GM12873 (cell line): Measurements from ENCODE around the gene AARS2.

ENCODE experiments used
- CTCF ChIP-seq: IDR thresholded peaks from 2 replicates; pipeline ENCODE4 v1.5.1; 2012; ENCODE audit warnings: low read depth, mild to moderate bottlenecking, moderate library complexity, low read length, control low read depth; ENCODE audit not compliant: insufficient read depth; ENCODE audit errors: missing control alignments

The AARS2 gene

DNA sequence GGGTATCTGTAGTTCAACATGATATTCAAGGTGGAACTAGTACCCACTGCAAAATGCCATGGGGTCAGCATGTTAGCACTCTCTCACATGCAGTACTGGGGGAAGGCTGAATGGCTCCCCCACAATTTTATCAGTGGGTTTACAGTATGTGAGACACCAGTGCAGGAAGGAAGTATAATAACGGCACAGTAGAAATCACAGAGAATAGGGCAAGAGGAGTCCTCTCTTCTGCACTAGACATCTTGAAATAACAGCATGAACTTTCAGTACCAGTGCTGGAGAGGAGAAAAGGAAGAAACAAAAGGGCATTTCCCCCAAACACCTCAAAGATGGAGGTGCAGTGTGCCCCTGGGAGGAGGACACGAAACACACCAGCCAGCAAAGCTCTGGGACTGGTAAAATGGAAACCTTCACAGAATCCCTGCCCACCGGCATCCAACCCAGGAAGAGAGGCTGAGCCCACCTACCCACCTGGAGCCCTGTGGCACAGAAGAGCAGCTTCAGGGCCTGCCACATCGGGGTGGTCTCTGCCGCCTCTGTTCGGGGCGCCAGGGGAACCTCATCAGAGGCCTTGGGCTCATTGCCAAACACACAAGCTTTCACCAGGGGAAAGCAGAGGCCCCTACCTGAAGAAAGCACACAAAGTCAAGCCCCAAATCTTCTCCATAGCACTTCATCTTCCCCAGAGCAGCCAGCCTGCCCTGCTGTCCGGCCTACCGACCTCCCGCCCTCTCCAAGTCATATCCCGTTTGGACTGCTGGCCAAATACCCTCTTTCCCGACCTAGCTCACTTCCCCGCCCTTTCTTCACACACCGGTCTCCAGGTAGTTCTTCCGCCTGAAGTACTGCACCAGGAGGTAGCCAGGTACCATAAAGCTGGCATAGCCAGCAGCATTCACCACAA, 57.0 kb downstream of the AARS2 start:
- no peak for TF ChIP-seq CTCF

DNA sequence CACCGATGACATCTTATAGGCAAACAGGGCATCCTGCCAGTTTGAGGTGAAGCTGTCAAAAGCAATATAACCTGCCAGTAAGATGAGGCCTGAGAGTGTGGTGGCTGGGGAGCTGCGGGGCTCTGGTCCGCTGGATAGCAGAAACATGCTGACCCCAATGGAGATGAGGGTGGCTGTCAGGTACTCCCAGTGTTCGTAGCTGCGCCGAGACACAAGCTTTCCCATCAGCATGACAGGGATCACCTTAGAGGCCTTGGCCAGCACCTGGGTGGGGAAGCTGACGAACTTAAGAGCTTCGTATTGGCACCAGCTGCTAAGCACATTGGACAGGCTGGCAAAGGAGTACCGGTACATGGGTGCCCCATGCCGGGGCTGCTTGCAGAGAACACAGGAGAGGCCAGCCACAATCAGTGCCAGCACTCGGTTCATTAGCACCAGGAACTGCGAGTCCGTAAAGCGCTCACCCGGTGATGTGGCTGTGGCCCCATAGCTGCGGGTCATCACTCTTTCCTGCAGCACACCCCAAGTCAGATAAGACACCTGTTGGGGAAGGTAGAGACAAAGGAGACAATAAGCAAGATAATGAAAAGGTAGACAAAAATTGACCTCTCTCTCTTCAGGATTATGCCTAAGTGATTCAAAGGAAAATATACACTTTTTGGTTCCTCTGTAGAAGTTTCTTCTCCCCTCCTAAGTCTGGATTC, 57.9 kb downstream of the AARS2 start:
- no peak for TF ChIP-seq CTCF

GRCh38 chr6:44254191-44255104, 58.7 kb downstream of the AARS2 start:
- no peak for TF ChIP-seq CTCF

- peak; percentile 76 for TF ChIP-seq CTCF
These were observed 59.6 kb downstream of the AARS2 start for GRCh38 chr6:44253307-44254101.

DNA sequence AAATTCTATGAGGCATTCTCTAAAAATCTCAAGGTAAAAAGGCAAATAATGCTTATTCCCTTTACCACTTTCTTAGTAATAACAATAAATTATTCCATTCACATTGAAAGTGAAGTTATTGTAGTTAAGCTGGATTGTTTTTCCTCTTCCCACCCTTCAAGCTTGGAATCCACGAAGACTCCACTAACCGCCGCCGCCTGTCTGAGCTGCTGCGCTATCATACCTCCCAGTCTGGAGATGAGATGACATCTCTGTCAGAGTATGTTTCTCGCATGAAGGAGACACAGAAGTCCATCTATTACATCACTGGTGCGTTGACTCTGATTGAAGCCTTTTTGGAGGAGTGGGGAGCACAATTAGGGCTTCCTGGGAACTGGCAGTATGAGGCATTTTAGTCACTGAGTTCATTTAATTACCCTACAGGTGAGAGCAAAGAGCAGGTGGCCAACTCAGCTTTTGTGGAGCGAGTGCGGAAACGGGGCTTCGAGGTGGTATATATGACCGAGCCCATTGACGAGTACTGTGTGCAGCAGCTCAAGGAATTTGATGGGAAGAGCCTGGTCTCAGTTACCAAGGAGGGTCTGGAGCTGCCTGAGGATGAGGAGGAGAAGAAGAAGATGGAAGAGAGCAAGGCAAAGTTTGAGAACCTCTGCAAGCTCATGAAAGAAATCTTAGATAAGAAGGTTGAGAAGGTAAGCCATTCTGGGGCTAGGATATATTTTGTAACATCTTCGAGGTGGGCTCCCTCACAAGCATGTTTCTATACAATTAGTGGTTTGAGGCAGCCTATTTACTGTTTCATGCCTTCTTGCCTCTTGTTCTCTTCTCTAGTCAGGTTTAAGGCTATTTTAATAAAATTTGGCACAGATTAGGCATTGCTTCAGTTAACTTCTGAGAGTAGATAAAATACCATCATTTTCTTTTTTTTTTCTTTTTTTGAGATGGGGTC, 61.3 kb downstream of the AARS2 start:
- TF ChIP-seq CTCF = no peak

GRCh38 chr6:44250718-44251123, 62.4 kb downstream of the AARS2 start:
- TF ChIP-seq CTCF = no peak
